ENCODE results near the gene KIAA2012.

Gene KIAA2012

DNA sequence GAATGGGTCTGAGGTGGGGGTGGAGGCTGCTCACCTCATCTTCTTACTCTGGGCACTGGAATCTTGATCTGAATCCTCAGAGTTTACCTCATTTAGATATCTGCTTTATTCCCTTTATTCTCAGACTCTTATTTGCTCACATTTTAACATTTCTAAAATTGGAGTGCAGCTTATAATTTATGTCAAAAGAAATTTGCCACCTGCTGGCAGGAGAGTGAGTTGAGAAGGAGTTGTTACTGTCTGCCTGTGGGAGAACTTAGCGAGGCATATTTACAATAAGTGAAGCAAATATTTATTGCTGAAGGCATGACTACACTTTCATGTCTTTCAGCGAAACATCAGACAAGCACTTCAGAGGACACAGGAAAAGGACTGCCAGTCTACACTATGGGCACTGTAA lies 16.4 kb upstream of the KIAA2012 start:
- Histone ChIP-seq H3K27me3 (ENCODE audit: insufficient read depth, poor library complexity, severe bottlenecking) (no peaks in the 10 kb centered on the region), H3K4me3 (ENCODE audit: severe bottlenecking) (no peak overlapping the region), H3K36me3 (ENCODE audit: low read depth) (no peaks in the 10 kb centered on the region), H3K4me1 (ENCODE audit: insufficient read depth, poor library complexity, severe bottlenecking) (no peaks in the 10 kb centered on the region), H3K27ac (ENCODE audit: poor library complexity, severe bottlenecking) (no peak overlapping the region), H3K9me3 (ENCODE audit: severe bottlenecking) (no peaks in the 10 kb centered on the region)
- DNase-seq (ENCODE audit: low spot score) (no peak), ATAC-seq (ENCODE audit: low read depth) (no peak)
- TF ChIP-seq, protein P1, sequence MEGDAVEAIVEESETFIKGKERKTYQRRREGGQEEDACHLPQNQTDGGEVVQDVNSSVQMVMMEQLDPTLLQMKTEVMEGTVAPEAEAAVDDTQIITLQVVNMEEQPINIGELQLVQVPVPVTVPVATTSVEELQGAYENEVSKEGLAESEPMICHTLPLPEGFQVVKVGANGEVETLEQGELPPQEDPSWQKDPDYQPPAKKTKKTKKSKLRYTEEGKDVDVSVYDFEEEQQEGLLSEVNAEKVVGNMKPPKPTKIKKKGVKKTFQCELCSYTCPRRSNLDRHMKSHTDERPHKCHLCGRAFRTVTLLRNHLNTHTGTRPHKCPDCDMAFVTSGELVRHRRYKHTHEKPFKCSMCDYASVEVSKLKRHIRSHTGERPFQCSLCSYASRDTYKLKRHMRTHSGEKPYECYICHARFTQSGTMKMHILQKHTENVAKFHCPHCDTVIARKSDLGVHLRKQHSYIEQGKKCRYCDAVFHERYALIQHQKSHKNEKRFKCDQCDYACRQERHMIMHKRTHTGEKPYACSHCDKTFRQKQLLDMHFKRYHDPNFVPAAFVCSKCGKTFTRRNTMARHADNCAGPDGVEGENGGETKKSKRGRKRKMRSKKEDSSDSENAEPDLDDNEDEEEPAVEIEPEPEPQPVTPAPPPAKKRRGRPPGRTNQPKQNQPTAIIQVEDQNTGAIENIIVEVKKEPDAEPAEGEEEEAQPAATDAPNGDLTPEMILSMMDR (IDR thresholded peaks at IDR 0.05; ENCODE audit: poor library complexity, severe bottlenecking): peak; percentile 28

DNA sequence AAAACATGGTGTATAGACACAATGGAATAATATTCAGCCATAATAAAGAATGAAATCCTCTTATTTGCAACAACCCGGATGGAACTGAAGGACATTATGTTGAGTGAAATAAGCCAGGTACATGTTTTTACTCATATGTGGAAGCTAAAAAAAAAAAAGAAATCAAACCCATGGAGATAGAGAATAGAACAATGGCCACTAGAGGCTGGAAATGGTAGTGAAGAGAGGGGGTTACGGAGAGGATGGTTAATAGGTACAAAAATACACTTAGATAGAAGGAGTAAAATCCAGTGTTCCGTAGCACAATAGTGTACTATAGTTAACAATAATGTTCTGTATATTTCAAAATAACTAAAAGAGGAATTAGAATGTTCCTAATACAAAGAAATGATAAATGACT lies 12.8 kb upstream of the KIAA2012 start:
- Histone ChIP-seq H3K4me1 (ENCODE audit: insufficient read depth, poor library complexity, severe bottlenecking) (no peaks in the 10 kb centered on the region), H3K27ac (ENCODE audit: poor library complexity, severe bottlenecking) (no peak overlapping the region), H3K9me3 (ENCODE audit: severe bottlenecking) (no peaks in the 10 kb centered on the region), H3K27me3 (ENCODE audit: insufficient read depth, poor library complexity, severe bottlenecking) (no peaks in the 10 kb centered on the region), H3K4me3 (ENCODE audit: severe bottlenecking) (no peak overlapping the region), H3K36me3 (ENCODE audit: low read depth) (no peaks in the 10 kb centered on the region)
- TF ChIP-seq, protein P1 (IDR thresholded peaks at IDR 0.05; ENCODE audit: poor library complexity, severe bottlenecking): peak; percentile 29
- DNase-seq (ENCODE audit: low spot score): no peak
- no peak for ATAC-seq (ENCODE audit: low read depth)

DNA sequence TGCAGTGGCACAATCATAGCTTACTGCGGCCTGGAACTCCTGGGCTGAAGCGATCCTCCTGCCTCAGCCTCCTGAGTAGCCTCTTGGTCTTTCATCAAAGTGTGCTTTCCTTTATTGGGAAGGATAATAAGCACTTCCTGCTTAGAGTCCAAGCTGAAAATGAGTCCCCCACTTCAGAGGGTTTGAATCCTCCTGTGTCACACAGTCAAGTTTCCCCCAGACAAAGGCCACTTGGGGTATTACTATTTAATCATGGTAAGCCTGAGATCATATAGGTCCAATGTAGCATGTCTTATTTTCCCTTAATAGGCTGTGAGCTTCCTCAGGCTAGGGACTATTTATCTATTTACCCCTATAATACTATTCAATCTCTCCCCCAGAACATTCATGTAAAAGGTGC lies 11.4 kb upstream of the KIAA2012 start:
- TF ChIP-seq, protein P1 (IDR thresholded peaks at IDR 0.05; ENCODE audit: poor library complexity, severe bottlenecking): no peak
- ATAC-seq (ENCODE audit: low read depth): no peak
- H3K27me3 ChIP-seq (ENCODE audit: insufficient read depth, poor library complexity, severe bottlenecking): no peaks in the 10 kb centered on the region

DNA sequence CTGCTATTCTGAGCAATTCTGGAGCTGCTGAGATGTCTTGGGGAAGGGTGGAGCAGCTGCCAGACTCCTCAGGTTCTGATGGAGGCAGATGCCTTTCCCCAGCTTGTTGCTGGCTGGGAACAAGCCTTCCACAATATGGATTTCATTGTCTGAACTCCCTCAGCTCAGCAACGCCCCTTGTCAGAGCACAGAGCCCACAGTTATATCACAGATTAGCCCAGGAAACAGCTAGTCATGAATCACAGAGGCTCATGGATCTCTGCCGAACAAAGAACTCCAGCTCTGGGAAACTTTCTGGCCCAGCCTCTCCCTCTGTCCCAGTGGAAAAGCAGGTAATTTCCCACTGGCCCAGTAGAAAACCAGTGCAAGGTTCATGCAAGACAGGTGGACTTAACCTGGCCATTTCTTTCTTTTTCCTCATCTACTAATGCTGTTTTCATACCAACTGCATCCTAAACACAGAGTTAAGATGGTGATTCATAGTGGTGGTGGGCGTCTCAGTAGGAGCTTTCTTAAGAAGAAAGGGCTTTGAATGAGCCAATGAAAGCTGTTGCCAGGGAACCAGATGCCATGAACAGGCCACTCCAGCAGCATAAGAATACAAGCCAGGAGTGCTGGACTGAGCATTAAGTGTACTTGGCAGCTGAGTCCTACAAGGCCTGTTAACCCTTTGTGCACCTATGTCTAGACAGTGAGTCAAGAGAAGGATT lies 8.7 kb upstream of the KIAA2012 start:
- Histone ChIP-seq H3K27me3 (ENCODE audit: insufficient read depth, poor library complexity, severe bottlenecking) (no peaks in the 10 kb centered on the region), H3K4me1 (ENCODE audit: insufficient read depth, poor library complexity, severe bottlenecking) (no peaks in the 10 kb centered on the region), H3K9me3 (ENCODE audit: severe bottlenecking) (no peaks in the 10 kb centered on the region), H3K27ac (ENCODE audit: poor library complexity, severe bottlenecking) (no peak overlapping the region), H3K36me3 (ENCODE audit: low read depth) (no peaks in the 10 kb centered on the region), H3K4me3 (ENCODE audit: severe bottlenecking) (no peak overlapping the region)
- no peak for DNase-seq (ENCODE audit: low spot score)
- TF ChIP-seq, protein P1 (IDR thresholded peaks at IDR 0.05; ENCODE audit: poor library complexity, severe bottlenecking): no peak
- peak; percentile 70 for ATAC-seq (ENCODE audit: low read depth)

More for the DNA sequence above, 11.4 kb upstream of the KIAA2012 start:
- H3K4me3 ChIP-seq (ENCODE audit: severe bottlenecking): no peak overlapping the region
- no peak overlapping the region for H3K27ac ChIP-seq (ENCODE audit: poor library complexity, severe bottlenecking)
- no peaks in the 10 kb centered on the region for H3K4me1 ChIP-seq (ENCODE audit: insufficient read depth, poor library complexity, severe bottlenecking)
- no peaks in the 10 kb centered on the region for H3K36me3 ChIP-seq (ENCODE audit: low read depth)
- no peaks in the 10 kb centered on the region for H3K9me3 ChIP-seq (ENCODE audit: severe bottlenecking)
- DNase-seq (ENCODE audit: low spot score): no peak

DNA sequence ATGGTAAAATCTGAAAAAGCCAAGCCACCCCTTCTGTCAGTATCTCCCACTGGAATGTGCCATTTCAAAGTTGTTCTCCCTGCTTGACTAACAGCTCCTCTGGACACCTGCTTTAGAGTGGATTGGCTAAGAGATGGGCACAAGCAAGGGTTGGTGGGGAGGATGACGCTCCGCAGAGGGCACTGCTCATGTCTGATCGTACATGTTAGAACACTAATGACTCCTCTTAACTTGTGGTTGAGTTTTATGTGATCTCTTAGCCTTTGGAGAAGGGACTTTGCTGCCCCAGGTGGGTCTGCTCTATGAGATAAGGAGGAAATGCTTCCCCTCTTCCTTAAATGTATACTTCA lies 8.2 kb upstream of the KIAA2012 start:
- TF ChIP-seq, protein P1 (IDR thresholded peaks at IDR 0.05; ENCODE audit: poor library complexity, severe bottlenecking): no peak
- Histone ChIP-seq H3K27me3 (ENCODE audit: insufficient read depth, poor library complexity, severe bottlenecking) (no peaks in the 10 kb centered on the region), H3K27ac (ENCODE audit: poor library complexity, severe bottlenecking) (no peak overlapping the region), H3K9me3 (ENCODE audit: severe bottlenecking) (no peaks in the 10 kb centered on the region), H3K36me3 (ENCODE audit: low read depth) (no peaks in the 10 kb centered on the region), H3K4me1 (ENCODE audit: insufficient read depth, poor library complexity, severe bottlenecking) (no peaks in the 10 kb centered on the region), H3K4me3 (ENCODE audit: severe bottlenecking) (no peak overlapping the region)
- DNase-seq (ENCODE audit: low spot score) (no peak), ATAC-seq (ENCODE audit: low read depth) (no peak)

All from RWPE2 (cell line).